UCSD-AML1 (cell line): ENCODE measurements around the gene LMOD1.
"Not testable (repeated sequence)": the region's sequence is repeated elsewhere in the genome, so short reads cannot be mapped to it uniquely, and the experiment has no call there.

Experiments
- DNase-seq: peaks from one replicate; lab custom pipeline; 2025; ENCODE audit not compliant: unreplicated experiment; lab: John Stamatoyannopoulos, UW

LMOD1 gene

DNA sequence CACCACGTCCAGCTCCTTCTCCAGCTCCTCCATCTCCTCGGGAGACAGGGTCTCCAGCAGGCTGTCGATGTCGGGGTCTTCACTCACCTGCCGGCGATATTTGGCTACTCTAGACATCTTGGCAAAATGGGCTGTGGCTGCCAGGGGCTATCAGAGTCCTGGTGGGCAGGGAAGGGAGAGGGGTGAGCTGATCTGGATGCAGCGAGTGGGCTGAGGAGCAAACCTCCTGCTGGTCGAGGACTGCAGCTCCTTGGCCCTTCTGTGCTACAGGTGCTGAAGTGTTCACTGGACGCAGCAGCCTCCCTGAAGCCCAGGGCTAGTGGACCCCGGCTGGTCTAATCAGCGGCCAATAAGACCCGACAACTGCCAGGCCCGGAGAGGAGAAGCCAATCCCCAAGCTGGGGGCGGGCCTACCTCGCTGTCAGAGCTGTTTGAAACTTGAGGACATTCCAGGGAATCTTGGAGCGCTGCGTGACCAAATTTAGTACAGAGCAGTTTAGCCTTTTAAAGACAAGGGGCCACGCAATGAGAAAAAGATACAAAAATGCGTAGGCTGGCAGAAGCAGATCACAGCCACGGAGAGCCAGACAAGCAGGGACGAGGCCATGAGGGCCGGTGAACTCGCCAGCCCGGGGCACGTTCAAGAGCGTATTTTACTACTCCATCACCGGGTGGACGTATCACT, at the start of gene LMOD1:
Gene LMOD1, minus strand, starts transcription at position 325 of the 685 bp plus-strand sequence. Its CDS starts 208 bp downstream, at position 117.
- DNase-seq = peak; percentile 39

DNA sequence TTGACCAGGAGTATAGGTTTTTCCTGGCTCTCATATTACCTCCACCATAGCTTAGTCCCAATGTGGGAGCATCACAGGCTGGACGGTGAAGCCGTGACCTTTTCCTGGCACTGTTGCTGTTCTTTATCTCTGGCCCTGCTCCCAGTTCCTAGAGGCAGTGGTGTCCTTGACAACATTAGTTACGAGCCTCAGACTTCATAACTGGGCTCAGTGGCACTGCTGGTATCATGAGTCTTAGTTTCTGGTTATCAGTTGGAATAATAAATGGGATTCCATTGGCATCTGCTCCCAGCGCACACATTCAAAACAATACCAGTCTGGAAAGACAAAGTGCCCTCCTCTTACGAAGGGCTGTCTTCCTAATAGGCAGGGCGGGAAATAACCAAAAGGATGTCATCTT, 44.1 kb upstream of the LMOD1 start:
- no peak for DNase-seq

DNA sequence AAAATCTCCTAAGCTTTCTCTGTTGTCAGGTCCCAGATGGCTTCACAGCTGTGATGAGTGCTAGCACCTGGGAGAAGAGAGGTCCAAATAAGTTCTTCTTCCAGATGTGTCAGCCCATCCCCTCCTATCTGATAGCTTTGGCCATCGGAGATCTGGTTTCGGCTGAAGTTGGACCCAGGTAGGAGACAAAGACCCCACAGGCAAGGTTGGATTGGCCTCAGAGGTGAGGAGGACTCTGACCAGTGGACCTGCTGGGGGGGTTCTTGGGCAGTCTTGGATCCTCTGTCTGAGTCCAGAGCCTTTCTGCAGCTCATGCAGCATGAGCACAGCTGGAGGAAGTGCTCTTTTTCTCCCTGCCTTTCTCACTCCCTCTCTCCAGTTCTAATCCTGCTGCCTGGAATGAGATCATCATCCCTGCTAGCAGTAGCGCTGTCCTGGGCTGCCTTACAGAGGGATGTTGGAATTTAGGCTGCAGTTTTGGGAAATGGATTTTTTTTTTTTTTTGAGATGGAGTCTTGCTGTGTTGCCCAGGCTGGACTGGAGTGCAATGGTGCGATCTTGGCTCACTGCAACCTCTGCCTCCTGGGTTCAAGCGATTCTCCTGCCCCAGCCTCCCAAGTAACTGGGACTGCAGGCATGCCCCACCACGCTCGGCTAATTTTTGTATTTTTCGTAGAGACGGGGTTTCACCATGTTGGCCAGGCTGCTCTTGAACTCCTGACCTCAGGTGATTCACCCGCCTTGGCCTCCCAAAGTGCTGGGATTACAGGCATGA, 43.2 kb upstream of the LMOD1 start:
- DNase-seq = no peak

DNA sequence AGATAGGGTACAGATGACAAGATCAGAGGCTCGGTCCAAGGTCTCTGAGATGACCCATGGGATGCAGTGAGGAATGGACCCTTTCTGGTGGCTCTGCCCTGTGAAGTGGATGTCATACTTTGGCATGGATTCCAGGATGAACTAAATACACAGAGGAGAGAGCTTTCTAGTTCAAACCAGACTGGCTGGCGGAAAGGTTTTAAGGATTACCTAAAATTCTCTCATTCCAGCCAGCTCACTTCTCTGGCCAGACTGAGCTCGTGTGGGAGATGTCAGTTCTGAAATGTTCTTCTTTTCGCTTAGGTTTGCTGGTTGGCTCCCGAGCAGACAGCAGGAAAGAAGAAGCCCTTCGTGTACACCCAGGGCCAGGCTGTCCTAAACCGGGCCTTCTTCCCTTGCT, 42.3 kb upstream of the LMOD1 start:
- DNase-seq = no peak

DNA sequence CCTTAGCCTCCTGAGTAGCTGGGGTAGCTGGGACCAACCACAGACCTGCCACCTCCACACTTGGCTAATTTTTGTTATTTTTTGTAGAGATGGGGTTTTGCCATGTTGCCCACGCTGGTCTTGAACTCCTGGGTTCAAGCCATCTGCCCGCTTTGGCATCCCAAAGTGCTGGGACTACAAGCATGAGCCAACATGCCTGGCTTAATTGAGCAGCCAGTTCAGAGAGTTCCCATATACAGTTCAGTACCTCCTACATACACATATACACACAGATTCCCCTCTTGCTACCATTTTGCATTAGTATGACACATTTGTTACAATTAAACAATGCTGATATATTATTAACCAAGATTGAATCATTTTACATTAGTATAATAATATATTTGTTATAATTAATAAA, 39.0 kb upstream of the LMOD1 start:
- DNase-seq = no peak

DNA sequence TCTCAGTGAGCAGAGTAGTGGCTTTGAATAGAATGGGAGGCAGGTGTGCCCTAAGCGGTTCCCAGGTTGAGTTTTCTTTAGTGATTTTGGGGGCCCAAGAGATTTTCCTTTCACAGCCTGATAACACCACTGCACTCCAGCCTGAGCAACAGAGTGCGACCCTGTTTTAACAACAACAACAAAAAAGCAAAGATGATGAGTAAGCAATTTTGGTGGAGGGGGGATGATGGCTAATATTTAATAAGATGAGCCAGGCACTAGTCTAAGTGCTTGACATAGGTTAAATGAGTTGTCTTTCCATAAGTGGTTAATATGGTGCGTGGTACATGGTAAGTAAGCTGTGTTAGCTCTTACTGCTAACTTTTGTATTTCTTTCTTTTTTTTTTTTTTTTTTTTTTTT, 38.1 kb upstream of the LMOD1 start:
- no peak for DNase-seq

DNA sequence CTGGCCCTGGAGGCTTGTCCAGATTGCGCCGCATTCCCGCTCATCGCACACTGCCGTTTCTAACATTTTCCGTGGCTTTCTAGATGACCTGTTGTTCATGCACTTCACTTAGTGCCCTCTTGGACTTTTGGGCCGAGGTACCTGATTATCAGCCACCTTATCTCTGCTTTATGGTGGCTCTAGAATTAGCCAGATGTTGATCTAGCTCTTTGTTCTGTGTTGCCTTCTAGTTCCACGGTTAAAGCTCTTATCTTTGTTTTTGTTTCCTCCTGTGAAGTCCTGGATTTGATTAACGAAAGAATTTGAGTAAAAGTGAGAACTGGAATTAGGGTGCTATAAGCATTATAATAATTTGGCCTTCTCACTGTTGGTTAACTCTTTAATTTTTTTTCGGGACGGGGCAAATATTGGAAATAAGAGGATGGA, 37.0 kb upstream of the LMOD1 start:
- no peak for DNase-seq

DNA sequence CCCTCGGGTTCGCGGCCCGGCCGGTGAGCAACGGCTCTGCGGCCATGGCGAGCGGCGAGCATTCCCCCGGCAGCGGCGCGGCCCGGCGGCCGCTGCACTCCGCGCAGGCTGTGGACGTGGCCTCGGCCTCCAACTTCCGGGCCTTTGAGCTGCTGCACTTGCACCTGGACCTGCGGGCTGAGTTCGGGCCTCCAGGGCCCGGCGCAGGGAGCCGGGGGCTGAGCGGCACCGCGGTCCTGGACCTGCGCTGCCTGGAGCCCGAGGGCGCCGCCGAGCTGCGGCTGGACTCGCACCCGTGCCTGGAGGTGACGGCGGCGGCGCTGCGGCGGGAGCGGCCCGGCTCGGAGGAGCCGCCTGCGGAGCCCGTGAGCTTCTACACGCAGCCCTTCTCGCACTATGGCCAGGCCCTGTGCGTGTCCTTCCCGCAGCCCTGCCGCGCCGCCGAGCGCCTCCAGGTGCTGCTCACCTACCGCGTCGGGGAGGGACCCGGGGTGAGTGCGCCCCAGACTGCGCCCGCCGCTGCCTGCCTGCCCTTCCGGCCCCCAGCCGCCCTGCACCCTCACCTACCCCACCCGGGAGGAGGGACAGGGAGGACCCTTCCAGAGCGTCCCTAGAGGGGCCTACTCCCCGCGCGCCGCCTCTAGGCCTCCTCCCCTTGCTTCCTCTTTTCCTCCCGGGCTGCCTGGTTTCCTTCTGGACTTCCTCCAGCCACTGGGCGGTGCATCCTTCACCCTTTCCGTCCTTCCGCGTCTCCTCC, 36.5 kb upstream of the LMOD1 start, which contains the start of gene RNPEP:
Gene RNPEP, plus strand, starts transcription at position 26 of the 757 bp plus-strand sequence. Its CDS starts 19 bp downstream, at position 45.
- peak; percentile 75 for DNase-seq

DNA sequence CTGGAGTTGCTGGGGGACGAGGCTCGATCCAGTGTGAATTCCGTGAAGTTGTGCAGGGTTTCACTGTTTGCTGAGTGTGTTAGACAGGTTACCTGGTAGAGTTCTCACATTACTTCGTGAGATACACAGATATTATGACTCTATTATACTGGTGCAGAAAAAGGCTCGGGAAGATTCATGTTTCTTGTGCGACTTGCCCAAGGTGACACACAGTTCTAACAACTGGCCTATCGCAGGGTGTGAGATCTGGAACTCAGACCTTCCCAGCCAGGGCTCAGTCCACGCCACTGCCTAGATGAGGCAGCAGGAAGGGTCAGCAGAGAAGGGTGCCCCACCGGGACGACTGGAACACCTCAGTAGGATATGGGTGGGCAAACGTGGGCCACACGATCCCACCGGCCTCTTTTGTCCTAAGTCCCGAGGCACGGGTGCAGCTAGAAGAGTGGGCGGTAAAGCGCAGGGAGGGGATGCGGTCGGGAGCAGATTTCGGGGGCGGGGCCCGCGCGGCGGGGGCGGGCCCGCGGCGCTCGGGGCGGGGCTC, 35.8 kb upstream of the LMOD1 start:
- DNase-seq = no peak

DNA sequence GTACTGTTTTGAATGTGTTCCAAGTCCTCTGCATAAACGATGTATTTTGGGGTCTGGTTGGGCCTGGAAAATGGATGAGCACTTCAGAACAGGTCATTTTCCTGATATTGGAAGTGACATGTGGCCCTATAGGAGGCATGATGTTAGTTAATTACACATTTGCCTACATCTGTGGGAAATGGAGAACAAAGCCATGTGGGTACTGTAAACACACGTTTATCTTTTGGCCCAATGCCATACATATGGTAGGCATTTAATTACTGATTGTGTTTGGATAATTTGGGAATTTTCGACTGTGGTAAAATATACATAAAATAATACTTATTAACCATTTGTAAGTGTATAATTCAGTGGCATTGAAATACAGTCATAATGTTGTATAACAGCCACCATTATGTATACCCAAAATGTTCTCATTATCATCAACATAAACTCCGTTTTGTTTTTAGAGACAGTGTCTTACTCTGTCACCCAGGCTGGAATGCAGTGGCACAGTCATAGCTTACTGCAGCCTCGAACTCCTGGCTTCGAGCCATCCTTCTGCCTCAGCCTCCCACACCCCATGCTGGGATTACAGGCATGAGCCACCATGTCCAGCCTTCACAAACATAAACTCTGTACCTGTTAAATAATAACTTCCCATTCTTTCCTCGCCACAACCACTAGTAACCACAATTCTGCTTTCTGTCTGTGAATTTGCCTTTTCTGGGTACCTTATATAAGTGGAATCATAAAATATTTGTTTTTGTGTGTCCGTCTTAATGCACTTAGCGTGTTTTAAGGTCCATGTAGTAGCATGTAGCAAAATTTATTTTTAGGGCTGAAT, 24.2 kb upstream of the LMOD1 start:
- DNase-seq = no peak

DNA sequence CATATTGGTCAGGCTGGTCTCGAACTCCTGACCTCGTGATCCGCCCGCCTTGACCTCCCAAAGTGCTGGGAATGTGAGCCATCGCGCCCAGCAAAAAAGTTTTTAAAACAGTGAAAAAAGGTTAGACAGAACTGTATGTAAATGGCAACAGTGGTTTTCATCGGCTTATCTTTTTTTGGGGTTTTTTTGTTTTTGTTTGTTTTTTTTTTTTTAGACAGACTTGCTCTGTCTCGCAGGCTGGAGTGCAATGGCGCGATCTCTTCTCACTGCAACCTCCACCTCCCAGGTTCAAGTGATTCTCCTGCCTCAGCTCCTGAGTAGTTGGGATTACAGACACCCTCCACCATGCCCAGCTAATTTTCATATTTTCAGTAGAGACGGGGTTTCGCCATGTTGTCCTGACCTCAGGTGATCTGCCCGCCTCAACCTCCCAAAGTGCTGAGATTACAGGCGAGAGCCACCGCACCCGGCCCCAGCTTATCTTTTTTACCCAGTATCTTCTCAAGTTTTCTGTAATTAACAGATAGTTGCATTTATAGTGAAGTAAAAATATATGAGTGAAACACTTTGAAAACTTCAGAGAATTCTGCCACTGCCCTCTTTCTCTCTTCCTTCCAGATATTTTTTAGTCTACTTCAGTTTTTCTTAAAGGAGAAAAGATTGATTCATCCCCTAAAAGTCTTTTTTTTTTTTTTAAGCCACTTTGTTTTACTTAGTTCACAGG, 22.0 kb upstream of the LMOD1 start:
- DNase-seq = no peak

DNA sequence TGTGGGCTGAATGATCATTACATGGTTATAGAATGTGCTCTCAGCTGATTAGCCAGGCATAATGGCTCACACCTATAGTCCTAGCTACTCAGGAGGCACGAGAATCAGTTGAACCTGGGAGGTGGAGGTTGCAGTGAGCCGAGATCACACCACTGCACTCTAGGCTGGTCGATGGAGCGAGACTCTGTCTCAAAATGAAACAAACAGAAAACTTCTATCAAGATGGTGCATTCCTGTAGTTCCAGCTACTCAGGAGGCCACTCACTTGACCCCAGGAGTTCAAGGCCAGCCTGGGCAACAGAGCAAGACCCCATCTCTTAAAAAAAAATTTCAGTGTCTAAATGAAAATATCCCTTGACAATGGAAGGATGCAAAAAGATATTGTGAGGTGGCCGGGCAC, 19.8 kb upstream of the LMOD1 start:
- DNase-seq = no peak

DNA sequence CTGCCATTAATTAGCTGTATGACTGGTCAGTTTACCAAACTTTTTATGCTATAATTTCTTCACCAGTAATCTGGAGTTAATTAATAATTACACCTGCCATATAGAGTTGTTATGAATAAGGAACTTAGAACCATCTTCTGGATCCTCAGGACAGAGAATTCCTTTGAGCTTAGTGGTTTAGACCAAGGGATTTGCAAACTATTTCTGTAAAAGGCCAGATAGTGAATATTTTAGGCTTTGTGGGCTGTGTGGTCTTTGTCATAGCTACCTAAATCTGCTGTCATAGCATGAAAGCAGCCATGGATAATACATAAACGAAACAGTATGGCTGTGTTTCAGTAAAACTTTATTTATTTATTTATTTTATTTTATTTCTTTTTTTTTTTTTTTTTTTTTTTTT, 17.9 kb upstream of the LMOD1 start:
- no peak for DNase-seq

DNA sequence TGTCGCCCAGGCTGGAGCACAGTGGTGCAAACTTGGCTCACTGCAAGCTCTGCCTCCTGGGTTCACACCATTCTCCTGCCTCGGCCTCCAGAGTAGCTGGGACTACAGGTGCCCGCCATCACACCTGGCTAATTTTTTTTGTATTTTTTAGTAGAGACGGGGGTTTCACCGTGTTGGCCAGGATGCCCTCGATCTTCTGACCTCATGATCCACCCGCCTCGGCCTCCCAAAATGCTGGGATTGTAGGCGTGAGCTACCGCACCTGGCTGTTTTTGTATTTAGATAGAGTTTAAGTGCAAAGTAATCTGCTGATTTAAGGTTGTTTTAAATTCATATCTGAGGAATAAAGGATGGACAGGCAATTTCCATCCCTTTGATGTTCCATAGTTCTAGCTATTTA, 16.0 kb upstream of the LMOD1 start:
- not testable (repeated sequence) for DNase-seq

DNA sequence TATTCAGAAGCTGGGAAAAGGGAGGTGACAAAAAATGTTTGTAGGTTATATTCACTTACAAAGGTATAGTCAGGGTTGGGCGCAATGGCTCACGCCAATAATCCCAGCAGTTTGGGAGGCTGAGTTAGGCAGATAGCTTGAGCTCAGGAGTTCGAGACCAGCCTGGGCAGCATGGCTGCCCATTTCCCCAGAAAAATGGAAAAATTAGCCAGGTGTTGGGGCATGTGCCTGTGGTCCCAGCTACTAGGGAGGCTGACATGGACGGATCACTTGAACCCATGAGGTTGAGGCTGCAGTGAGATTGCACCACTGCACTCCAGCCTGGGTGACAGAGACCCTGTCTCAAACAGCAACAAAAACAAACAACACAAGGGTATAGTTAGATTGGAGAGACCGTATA, 12.0 kb upstream of the LMOD1 start:
- DNase-seq = no peak

DNA sequence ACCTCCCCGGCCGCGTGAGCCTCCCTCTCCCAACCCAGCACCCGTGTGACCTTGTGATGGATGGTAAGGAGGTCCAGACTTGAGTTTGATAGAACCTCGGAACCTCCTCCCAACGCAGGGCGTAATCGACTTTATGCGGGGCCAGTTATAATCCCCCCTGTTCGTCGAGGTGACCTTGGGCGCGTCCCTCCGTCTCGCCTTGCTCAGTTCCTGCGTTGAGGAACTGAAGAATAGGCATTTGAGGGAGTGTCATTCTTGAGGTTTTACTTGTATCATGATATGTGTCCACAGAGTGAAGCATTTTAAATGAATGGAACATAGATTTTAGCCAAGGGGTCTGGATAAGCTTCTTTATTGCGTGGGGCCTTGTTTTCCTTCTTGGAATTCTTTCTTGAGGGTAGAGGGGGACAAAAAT, 9.4 kb upstream of the LMOD1 start:
- no peak for DNase-seq

DNA sequence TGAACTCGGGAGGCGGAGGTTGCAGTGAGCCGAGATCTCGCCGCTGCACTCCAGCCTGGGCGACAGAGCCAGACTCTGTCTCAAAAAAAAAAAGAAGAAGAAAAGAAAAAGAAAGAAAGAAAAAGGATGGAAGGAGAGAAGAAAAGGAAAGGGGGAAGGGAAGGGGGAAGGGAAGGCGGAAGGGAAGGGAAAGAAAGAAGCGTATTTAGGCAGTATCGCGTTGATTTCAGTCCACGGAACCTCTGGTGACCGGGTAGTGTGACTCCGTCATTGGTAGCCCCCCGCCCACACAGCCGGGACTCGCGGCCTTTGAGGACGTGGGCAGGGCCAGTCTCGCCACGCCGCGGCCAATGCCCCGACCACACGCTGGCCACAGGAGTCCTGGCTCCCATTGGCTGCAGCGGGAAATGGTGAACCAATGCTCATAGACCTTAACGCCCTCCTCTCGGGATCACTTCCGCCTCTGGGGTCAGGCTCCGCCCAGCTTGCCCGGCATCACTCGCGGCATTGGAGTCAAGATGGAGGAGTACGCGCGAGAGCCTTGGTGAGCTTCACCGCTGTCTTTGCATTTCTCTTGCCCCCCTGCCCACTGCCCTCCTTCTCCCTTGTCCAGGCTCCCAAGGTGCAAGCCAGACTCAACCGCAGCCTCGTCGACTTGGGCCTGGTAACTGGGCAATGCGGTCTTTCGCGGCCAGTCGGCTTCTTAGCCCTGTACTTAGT, 8.8 kb upstream of the LMOD1 start, which contains the start of gene TIMM17A:
Gene TIMM17A, plus strand, starts transcription at position 495 of the 720 bp plus-strand sequence. Its CDS starts 24 bp downstream, at position 519.
- DNase-seq = peak; percentile 98

DNA sequence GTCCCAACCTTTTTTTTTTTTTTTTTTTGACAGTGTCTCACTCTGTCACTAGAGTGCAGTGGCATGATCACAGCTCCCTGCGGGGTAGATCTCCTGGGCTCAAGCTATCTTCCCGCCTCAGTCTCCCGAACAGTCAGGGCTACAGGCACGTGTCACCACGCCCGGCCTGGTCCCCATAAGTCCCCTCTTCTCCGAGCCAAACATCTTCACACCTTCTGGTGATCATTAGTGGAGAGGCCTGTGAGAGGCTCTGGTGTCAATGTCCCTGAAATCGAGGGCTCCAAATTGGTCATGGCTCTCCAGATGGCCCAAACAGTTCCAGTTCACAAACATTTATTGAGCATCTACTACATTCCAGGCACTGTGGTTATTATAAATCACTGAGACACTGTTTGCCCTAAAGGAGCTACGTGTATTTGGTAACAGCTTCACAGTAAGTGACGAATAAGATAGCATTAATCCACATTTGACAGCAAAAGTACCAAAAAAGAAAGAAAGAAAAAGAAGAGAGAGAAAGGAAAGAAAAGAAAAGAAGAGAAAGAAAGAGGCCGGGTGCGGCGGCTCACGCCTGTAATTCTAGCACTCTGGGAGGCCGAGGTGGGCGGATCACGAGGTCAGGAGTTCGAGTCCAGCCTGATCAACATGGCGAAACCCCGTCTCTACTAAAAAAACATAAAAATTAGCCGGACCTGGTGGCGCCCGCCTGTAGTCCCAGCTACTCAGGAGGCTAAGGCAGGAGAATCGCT, 8.1 kb upstream of the LMOD1 start:
- no peak for DNase-seq
